Measurements from ENCODE around the gene PMM2.

DNA sequence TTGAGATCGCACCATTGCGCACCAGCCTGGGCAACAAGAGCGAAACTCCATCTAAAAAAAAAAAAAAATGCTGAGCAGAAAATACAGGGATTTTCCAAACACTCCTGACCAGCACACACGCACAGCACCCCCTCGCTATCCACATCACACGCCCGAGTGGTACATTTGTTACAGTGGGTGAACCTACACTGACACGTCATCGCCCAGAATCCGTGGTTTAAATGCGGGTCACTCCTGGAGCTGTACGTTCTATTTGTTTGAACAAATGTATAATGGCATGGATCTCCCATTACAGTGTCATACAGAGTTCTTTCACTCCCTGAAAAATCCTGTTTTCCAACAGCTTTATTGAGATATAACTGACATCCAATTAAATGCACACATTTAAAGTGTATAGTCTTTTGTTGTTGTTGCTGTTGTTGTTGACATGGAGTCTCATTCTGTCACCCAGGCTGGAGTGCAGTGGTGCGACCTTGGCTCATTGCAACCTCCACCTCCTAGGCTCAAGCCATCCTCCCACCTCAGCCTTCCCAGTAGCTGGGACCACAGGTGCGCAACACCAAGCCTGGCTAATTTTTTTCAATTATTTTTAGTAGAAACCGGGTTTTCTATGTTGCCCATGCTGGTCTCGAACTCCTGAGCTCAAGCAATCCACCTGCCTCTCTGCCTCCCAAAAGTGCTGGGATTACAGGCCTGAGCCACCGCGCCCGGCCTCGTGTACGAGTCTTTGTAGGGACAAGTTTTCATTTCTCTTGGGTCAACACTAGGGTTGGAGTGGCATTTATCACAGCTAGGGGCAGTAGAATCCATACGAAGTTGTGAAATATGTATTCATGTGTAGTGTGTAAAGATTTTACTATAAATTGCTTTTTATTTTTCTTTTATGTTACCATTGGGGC, 75.6 kb downstream of the PMM2 start:
- TF ChIP-seq, protein P1, sequence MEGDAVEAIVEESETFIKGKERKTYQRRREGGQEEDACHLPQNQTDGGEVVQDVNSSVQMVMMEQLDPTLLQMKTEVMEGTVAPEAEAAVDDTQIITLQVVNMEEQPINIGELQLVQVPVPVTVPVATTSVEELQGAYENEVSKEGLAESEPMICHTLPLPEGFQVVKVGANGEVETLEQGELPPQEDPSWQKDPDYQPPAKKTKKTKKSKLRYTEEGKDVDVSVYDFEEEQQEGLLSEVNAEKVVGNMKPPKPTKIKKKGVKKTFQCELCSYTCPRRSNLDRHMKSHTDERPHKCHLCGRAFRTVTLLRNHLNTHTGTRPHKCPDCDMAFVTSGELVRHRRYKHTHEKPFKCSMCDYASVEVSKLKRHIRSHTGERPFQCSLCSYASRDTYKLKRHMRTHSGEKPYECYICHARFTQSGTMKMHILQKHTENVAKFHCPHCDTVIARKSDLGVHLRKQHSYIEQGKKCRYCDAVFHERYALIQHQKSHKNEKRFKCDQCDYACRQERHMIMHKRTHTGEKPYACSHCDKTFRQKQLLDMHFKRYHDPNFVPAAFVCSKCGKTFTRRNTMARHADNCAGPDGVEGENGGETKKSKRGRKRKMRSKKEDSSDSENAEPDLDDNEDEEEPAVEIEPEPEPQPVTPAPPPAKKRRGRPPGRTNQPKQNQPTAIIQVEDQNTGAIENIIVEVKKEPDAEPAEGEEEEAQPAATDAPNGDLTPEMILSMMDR (IDR thresholded peaks at IDR 0.05): no peak
- TF ChIP-seq EZH2 (IDR thresholded peaks at IDR 0.05) (no peak), EZH2phosphoT487 (IDR thresholded peaks at IDR 0.05) (no peak)

Data from neural progenitor cell (in vitro differentiated cells).